Measurements from ENCODE around the gene OTOG.

- TF ChIP-seq POLR2A (IDR thresholded peaks at IDR 0.05) = no peak
- TF ChIP-seq CTCF (IDR thresholded peaks at IDR 0.05) = no peak
Measured at GRCh38 chr11:17581036-17581731, 34.1 kb downstream of the OTOG start.
